H1 (cell line): ENCODE data around the gene ING1. TPM values are rescaled to one million over a fixed set of nuclear protein-coding genes. Genes with fewer than 3 reads are reported as not detected.

Experiments used
- BCL11A ChIP-seq, 2 experiments: IDR thresholded peaks; one replicate each; pipeline ENCODE4 v1.6.1; 2011; ENCODE audit warnings: low read depth in 2 of 2, low read length in 2 of 2, mild to moderate bottlenecking in 2 of 2
- CBX8 ChIP-seq: fragments of 300-800, 300-1000 bp; sonication (generic); IDR thresholded peaks from 2 replicates; pipeline ENCODE4 v1.7.1; 2016; ENCODE audit warnings: low read depth, low read length, borderline replicate concordance
- EZH2 ChIP-seq: fragments of 200-600 bp; sonication (generic); IDR thresholded peaks from 2 replicates; pipeline ENCODE4 v1.7.1; 2012; ENCODE audit warnings: low read depth, mild to moderate bottlenecking, moderate library complexity, low read length, inconsistent platforms; ENCODE audit not compliant: severe bottlenecking
- KDM4A ChIP-seq: IDR thresholded peaks from one replicate; pipeline ENCODE4 v1.7.1; 2012; ENCODE audit warnings: low read depth, mild to moderate bottlenecking, moderate library complexity, low read length, inconsistent platforms; ENCODE audit not compliant: severe bottlenecking
- POU5F1 ChIP-seq: IDR thresholded peaks from 2 replicates; pipeline ENCODE4 v1.6.1; 2011; ENCODE audit warnings: low read depth, mild to moderate bottlenecking, low read length, moderate library complexity
- RNF2 ChIP-seq: fragments of 200-900, 300-1000 bp; sonication (generic); IDR thresholded peaks from 2 replicates; pipeline ENCODE4 v1.7.1; 2016; ENCODE audit warnings: borderline replicate concordance, low read depth, mild to moderate bottlenecking, antibody characterized with exemption, low read length; ENCODE audit not compliant: poor library complexity, severe bottlenecking; ENCODE audit errors: missing control alignments
- SRF ChIP-seq: IDR thresholded peaks from 2 replicates; pipeline ENCODE4 v1.6.1; 2011; ENCODE audit warnings: mild to moderate bottlenecking, low read depth, low read length, moderate library complexity
- TAF7 ChIP-seq: optimal IDR thresholded peaks from 2 replicates; pipeline ENCODE3; 2011; ENCODE audit warnings: low read depth, mild to moderate bottlenecking, inconsistent platforms, low read length, moderate library complexity, borderline replicate concordance
- polyA plus RNA-seq, 7 experiments: library from polyadenylated mRNA; depleted of rRNA in 3 of 7; stranded (reverse) in 5 of 7; unstranded in 2 of 7; fragments of >200 nt in 5 of 7; fragments of 200-250 nt in 2 of 7; gene quantifications; 1 replicate in 5 of 7; 2 replicates in 1 of 7; 4 replicates in 1 of 7; pipeline versions ENCODE4 v1.2.1 to v1.2.3, GENCODE V29; 2011 to 2013; ENCODE audit warnings: missing spikeins in 2 of 7, mixed read lengths in 2 of 7
- total RNA-seq: library from RNA; stranded (reverse); fragmentation: NEBNext Ultra II Directional; extraction: Animal tissue kit (Norgen Biotek cat#: 25700); gene quantifications from 2 replicates; pipeline ENCODE4 v1.2.1, GENCODE V29; 2021

The ING1 gene
- total and polyA plus RNA-seq, 2 of the 8 experiments (the other 6 are each of a cell fraction or from before 2014, with no cell fraction given): 22.3 to 26.6 TPM

- no peak for TF ChIP-seq RNF2
- TF ChIP-seq CBX8: no peak
- TF ChIP-seq BCL11A (IDR thresholded peaks at IDR 0.05; ENCODE audit: low read depth in 2 of 2, low read length in 2 of 2): no peak
- TF ChIP-seq POU5F1: no peak
- TF ChIP-seq SRF: no peak
- TF ChIP-seq TAF7: no peak
- TF ChIP-seq EZH2: no peak
- TF ChIP-seq KDM4A: no peak
Measured at GRCh38 chr13:110681868-110682550, 31.5 kb upstream of the ING1 start (continued).
